ENCODE measurements around the gene B4GALT6. TPM values are rescaled to one million over a fixed set of nuclear protein-coding genes. Genes with fewer than 3 reads are reported as not detected.

B4GALT6 gene
- total RNA-seq, 2 donors from 2014 or later: 3.5 to 9.0 TPM

DNA sequence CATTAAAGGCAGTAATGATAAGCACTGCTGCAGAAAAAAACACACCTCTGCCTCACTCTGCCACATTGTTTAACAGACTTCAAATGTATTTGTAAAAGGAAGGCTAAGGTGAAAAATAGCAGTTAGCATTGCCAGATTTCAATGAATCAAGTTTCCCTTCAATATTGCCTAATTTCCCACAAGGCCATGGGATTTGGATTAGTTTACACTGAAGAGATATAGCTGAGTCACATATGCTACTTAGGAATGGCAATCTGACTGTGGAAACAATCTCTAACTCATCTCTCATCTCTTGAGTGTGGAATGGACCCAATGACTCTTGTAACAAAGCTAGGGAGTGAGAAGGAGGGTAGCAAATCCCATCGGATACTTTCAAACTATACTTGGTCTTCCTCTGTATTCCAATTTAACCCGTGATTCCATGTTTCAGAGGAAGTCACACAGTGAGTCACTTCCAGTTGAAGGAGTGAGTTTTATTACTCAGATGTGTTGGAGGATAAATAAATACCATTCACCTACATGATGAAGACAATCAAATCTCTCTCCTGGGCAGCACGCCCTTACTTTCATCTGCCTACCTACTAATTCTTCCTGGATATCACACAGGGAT, 5.1 kb downstream of the B4GALT6 start:
- Histone ChIP-seq H3K4me1 (replicated peaks) (no peaks in the 10 kb centered on the region), H3K27ac (no peak overlapping the region), H3K4me3 (no peak overlapping the region), H3K9me3 (no peaks in the 10 kb centered on the region), H3K27me3 (replicated peaks; ENCODE audit: insufficient read depth) (no peaks in the 10 kb centered on the region), H3K36me3 (no peaks in the 10 kb centered on the region)
- intact Hi-C loops (cut with DNase I): no loop called here
- TF ChIP-seq CTCF (IDR thresholded peaks at IDR 0.05): no peak
- no peak for TF ChIP-seq POLR2AphosphoS5 (IDR thresholded peaks at IDR 0.05)
- no peak for TF ChIP-seq POLR2A (IDR thresholded peaks at IDR 0.05)
- no peak for DNase-seq (ENCODE audit: low spot score)
- 74% methylated on average over 3 of the region's 3 CpGs for WGBS

DNA sequence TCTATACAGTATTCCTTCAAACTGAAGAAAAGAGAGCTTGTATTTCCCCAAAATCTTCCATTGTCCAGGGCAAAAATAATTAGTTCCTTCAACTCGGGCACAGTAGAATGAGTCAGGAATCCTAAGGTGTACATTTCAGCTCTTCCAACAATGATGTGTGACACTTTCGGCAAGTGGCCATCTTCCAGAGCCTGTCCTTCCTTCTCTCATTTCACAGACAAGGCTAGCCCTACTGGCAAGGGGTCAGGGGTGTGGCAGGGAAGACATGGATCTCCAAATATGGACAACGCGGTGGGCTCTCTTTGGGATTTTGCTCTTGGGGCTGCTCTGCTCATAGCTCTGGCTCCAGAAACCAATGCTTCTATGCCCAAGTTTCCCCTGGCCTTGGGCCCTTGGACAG, 6.0 kb downstream of the B4GALT6 start:
- intact Hi-C loops (cut with DNase I): no loop called here
- 87% methylated on average over 4 of the region's 4 CpGs for WGBS
- Histone ChIP-seq H3K36me3 (no peaks in the 10 kb centered on the region), H3K27me3 (replicated peaks; ENCODE audit: insufficient read depth) (no peaks in the 10 kb centered on the region), H3K9me3 (no peaks in the 10 kb centered on the region), H3K27ac (no peak overlapping the region), H3K4me3 (no peak overlapping the region), H3K4me1 (replicated peaks) (no peaks in the 10 kb centered on the region)
- DNase-seq (ENCODE audit: low spot score): no peak
- no peak for TF ChIP-seq POLR2AphosphoS5 (IDR thresholded peaks at IDR 0.05)
- no peak for TF ChIP-seq CTCF (IDR thresholded peaks at IDR 0.05)
- no peak for TF ChIP-seq POLR2A (IDR thresholded peaks at IDR 0.05)

DNA sequence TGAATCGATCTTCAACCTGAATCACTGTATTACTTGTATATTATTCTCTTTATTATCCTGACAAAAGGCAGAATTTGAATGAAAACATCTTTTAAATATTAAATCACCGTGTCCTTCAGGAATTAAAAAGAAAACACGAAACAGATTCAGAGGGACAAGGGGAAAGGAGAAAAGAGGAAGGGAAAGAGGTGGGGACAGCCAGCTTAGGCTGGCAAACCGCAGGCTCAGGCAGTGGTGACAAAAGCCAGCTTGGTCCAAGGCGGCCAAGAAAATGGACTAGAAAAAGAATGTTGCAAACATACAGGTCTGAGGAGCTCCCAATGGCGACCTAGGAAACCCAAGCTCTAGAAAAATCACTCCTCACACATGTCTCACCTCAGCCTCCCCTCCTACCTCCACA, 6.8 kb downstream of the B4GALT6 start:
- no peak for DNase-seq (ENCODE audit: low spot score)
- Histone ChIP-seq H3K4me3 (no peak overlapping the region), H3K27ac (no peak overlapping the region), H3K36me3 (no peaks in the 10 kb centered on the region), H3K4me1 (replicated peaks) (no peaks in the 10 kb centered on the region), H3K27me3 (replicated peaks; ENCODE audit: insufficient read depth) (no peaks in the 10 kb centered on the region), H3K9me3 (no peaks in the 10 kb centered on the region)
- intact Hi-C loops (cut with DNase I): no loop called here
- TF ChIP-seq CTCF (IDR thresholded peaks at IDR 0.05) (no peak), POLR2AphosphoS5 (IDR thresholded peaks at IDR 0.05) (no peak), POLR2A (IDR thresholded peaks at IDR 0.05) (no peak)
- whole genome bisulfite sequencing: 84% methylated on average over 6 of the region's 6 CpGs

DNA sequence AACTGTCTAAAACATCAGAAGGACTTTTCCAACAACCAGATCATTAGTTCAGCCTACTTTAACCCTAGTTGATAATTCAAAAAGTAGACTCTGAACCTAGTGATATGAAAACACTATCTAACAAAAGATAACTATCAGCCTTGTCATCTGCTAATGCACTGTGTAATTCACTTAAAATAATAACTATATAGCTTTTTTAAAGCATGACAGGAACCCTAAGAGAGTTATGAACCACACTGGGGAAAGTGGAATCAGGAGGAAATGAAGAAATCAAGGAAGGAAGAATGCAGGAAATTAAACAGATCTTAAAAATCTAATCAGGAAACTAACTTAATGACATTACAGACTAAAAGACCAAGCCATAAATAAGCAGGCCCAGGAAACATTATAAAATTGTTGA, 9.0 kb downstream of the B4GALT6 start:
- Histone ChIP-seq H3K36me3 (no peaks in the 10 kb centered on the region), H3K27me3 (replicated peaks; ENCODE audit: insufficient read depth) (no peaks in the 10 kb centered on the region), H3K4me3 (no peak overlapping the region), H3K4me1 (replicated peaks) (no peaks in the 10 kb centered on the region), H3K9me3 (no peaks in the 10 kb centered on the region), H3K27ac (no peak overlapping the region)
- DNase-seq (ENCODE audit: low spot score): no peak
- intact Hi-C loops (cut with DNase I): no loop called here
- TF ChIP-seq CTCF (IDR thresholded peaks at IDR 0.05) (no peak), POLR2AphosphoS5 (IDR thresholded peaks at IDR 0.05) (no peak), POLR2A (IDR thresholded peaks at IDR 0.05) (no peak)

DNA sequence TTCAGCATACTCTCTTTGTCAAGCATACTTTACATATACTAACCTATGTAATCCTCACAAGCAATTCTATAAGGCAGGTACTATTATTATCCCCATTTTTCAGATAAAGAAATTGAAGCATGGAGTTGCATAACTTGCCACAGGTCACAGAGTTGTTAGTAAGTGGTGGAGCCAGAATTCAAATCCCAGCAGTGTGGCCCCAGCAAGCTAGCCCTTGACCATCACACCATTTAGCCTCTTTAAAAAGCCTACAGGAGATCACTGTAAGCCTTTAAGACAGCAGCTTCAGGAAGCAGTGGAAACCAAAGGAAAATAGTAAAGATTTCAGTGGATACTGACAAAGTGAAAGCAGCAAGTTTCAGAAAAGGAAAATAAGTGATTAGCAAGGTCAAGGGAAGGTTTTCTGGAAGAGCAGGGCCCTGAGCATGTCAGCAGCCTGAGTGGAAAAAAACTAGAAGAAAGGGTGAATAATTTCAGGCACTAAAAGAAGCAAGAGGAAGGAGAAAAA, 11.7 kb downstream of the B4GALT6 start:
- no peaks in the 10 kb centered on the region for H3K36me3 ChIP-seq
- no peaks in the 10 kb centered on the region for H3K4me1 ChIP-seq (replicated peaks)
- H3K27me3 ChIP-seq (replicated peaks; ENCODE audit: insufficient read depth): no peaks in the 10 kb centered on the region
- intact Hi-C loops (cut with DNase I): no loop called here
- no peaks in the 10 kb centered on the region for H3K9me3 ChIP-seq
- no peak overlapping the region for H3K27ac ChIP-seq
- H3K4me3 ChIP-seq: no peak overlapping the region
- no peak for TF ChIP-seq POLR2AphosphoS5 (IDR thresholded peaks at IDR 0.05)
- TF ChIP-seq POLR2A (IDR thresholded peaks at IDR 0.05): no peak
- no peak for TF ChIP-seq CTCF (IDR thresholded peaks at IDR 0.05)
- DNase-seq (ENCODE audit: low spot score): no peak
